Measurements from ENCODE around the gene ADCY3.
A peak's percentile ranks its signal among the peaks of the same experiment; 100 is the strongest.

The ADCY3 gene

DNA sequence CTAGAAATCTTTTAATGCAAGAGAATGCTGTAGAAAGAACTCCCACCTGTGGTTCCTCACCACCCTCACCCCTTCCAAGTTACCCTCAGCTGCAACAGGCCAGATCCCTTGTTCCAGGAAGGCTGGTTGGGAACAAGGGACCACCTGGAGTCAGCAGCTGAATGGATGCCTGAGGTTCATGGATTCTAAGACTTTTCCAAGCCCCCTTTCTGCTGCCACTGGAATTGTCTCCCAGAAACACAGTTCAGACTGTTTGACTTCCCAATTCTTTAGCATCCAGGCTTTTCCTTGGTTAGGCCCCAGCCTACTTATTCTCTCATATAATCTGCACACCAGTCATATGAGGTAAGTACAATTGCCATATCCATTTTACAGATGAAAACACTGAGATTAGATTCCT, 8.0 kb upstream of the ADCY3 start:
- H3K4me3 ChIP-seq (ENCODE audit: low read length) = no peak overlapping the region
- no peak for DNase-seq (ENCODE audit: low read depth, low spot score)

GRCh38 chr2:24926602-24927252, 6.7 kb upstream of the ADCY3 start:
- no peak overlapping the region for H3K4me3 ChIP-seq (ENCODE audit: low read length)
- DNase-seq (ENCODE audit: low read depth, low spot score) = no peak

- no peak for DNase-seq (ENCODE audit: low read depth, low spot score)
Measured at GRCh38 chr2:24926220-24926601, 6.2 kb upstream of the ADCY3 start.

GRCh38 chr2:24925815-24926214, 5.8 kb upstream of the ADCY3 start:
- no peak overlapping the region for H3K4me3 ChIP-seq (ENCODE audit: low read length)
- DNase-seq (ENCODE audit: low read depth, low spot score) = no peak

More at GRCh38 chr2:24926220-24926601, 6.2 kb upstream of the ADCY3 start:
- no peak overlapping the region for H3K4me3 ChIP-seq (ENCODE audit: low read length)

DNA sequence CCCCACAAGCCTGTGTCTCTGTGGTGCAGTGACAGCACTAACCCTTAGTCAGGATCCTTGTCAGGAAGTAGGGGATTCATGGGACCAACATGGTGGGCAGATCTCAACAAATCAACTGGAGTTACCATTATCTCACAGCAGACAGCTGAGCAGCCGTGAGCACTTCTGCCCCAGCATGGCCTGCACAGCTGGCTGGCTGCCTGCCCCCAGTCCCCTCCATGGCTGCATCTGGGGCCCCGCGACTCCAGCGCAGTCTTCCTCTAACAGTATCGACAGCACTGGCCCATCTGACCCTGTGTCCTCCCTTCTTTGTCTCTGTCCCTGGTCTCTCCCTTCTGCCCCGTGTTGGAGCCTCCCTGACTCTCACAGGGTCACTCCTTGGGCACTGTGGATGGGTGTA, 4.7 kb upstream of the ADCY3 start:
- H3K4me3 ChIP-seq (ENCODE audit: low read length) = no peak overlapping the region
- DNase-seq (ENCODE audit: low read depth, low spot score) = no peak

DNA sequence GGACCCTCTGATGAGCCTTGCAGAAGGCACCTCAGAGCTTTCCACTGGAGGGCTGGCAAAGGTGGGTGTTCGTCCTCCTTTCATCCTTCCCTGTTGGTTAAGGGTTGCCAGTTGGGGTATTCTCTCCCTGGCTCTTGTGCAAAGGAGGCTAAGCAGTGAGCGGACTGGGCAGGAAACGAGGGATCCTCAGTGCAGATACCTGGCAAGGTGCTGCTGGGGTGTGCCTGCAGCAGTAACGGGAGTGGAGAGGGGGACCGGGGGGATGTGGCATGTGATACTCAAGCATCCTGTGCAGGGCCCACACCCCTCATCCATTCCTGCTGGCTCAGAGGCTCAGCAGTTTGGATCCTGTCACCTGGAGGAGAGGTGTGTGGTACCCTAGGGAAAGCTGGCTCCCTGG, 4.2 kb upstream of the ADCY3 start:
- no peak overlapping the region for H3K4me3 ChIP-seq (ENCODE audit: low read length)
- DNase-seq (ENCODE audit: low read depth, low spot score) = no peak

DNA sequence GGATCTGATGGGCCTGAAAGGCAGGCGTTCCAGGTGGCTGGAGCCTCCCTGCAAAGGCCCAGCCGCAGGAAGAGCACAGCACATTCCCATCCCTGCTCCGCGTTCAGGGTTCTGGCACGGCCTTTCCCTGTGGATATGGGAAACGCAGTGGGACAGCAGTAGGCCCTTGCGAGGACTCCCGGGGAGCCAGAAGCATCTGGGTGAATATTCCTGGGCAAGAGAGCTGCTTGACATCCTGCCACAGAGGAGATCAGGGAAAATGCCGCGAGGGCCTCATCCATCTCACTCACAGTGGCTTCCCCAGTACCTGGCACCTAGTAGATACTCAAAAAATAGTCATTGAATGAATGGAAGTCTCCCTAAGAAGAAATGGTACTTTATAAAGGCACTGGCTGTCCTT, 3.1 kb upstream of the ADCY3 start:
- no peak for DNase-seq (ENCODE audit: low read depth, low spot score)
- no peak overlapping the region for H3K4me3 ChIP-seq (ENCODE audit: low read length)

DNA sequence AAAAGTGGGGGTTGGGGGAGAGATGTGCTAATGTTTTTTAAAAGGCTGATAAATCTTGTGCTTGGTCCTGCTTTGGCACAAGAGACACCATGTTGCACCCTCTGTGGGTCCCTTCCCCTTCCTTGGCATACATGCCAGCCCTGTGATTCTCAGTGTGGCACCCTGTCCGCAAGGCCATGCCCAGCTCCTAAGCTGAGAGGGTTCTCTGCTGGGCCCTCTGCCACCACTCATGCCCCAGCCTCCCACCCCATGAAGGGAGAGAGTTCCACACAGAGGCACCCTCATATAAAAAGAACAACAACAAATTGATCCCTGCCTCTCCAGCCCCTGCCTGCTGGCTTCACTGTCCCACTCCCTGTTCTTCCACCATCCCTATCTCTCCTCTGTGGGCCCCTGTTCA, 2.5 kb upstream of the ADCY3 start:
- H3K4me3 ChIP-seq (ENCODE audit: low read length) = no peak overlapping the region
- DNase-seq (ENCODE audit: low read depth, low spot score) = no peak

DNA sequence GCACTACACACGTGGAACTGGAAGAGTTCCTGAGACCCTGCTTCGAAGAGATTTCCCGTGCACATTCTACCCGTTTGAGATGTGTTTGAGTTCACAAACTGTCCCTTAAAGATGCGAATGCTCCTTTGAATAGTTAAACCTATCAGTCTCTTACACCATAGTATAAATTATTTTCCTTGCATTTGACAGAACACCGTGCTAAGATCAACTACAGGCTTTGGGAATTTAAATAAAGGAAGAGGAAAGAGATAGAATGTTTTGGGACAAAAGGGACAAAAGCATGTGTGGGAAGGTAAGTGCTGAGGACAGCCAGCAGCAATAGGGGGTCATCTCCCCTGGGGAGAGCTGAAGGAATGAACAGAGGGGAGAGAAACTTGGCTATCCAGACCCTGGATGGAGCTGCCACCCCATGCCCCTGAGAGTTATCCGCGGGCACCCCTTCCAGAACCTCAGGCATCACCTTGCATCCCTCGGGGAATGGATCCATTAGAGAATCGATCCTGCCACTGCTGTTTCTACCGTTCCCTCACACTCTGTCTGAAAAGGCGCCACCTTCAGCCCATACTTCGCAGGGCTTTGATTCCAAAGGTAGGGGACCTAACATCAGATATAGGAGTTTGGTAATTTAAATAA, 888 bp upstream of the ADCY3 start:
- peak; percentile 27 for DNase-seq (ENCODE audit: low read depth, low spot score)

GRCh38 chr2:24919506-24920097, 435 bp downstream of the ADCY3 start:
- peak overlapping the region; percentile 55 for H3K4me3 ChIP-seq (ENCODE audit: low read length)
- no peak for DNase-seq (ENCODE audit: low read depth, low spot score)

More for the DNA sequence above, 888 bp upstream of the ADCY3 start:
- peak overlapping the region; percentile 59 for H3K4me3 ChIP-seq (ENCODE audit: low read length)

DNA sequence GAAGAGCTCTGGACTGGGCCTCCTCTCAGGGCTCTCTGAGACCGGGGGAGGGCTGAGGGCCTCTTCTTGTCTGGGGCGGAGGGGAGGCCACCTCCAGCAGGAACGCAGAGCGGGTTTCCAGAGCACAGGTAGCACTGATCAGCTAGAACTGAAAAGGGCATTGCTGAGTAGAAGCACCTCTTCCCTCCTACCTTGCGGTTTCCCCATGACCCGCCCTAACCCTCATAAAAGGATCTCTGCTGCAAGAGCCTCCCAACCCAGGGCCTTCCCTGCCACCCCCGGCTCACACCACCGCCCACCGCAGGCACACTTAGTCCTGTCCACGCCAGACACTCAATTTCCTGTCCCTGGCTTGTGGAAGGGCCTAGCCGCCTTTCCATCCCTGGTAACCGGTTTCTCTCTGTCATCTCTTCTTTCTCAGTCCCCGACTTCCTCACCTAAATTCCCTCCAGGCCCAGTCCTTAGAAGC, 966 bp downstream of the ADCY3 start:
- peak; percentile 67 for DNase-seq (ENCODE audit: low read depth, low spot score)
- peak overlapping the region; percentile 55 for H3K4me3 ChIP-seq (ENCODE audit: low read length)

DNA sequence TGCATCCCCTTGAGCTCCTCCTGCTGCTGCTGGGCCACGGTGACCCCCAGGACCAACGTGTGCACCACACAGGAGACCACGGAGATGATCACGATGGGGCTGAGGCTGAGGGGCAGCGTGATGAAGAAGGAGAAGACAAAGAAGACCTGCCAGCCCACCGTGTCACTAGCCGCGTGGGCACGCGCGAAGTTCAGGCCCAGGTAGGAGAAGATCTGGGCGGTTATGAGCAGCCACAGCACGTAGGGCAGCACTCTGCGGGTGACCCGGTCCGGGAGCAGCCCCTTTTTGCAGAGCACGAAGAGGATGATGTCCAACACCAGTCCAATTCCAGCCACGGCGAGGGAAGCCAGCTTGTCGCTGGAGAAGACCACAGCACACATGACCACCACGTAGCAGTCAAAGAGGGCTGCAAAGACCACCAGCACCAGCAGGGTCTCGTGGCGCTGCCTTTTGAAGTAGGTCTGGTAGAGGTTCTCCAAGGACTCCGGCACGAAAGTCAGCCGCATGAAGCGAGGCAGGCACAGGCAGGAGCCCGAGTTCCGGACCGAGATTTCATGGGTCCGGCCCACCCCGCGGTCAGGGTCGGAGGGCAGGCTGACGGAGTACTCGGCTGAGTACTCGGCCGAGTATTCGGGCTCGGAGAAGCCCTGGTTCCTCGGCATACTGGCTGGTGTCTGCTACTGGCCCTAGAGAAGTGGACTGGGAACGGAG, 1.6 kb downstream of the ADCY3 start:
- DNase-seq (ENCODE audit: low read depth, low spot score) = no peak
- H3K4me3 ChIP-seq (ENCODE audit: low read length) = peak overlapping the region; percentile 55

- no peak overlapping the region for H3K4me3 ChIP-seq (ENCODE audit: low read length)
- DNase-seq (ENCODE audit: low read depth, low spot score) = no peak
Measured at GRCh38 chr2:24917731-24918325, 2.2 kb downstream of the ADCY3 start.

DNA sequence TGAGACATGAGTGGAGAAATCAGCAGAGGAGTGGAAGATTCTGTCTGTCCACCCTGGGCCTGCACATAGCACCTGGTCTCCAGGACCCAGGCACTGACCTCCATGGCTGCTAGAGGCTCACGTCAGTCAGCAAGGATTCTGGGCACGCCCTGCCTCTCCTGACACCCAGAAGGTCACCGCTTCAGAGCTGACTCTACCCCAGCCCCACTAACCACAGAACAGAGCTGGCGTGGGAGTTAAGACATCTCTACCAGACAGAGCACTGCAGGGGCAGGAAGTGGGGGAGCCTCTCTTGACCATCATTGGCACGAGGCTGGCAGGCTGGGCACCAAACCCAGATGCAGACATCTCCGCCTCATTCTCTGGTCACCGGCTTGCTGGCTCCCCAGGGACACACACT, 3.0 kb downstream of the ADCY3 start:
- no peak overlapping the region for H3K4me3 ChIP-seq (ENCODE audit: low read length)
- no peak for DNase-seq (ENCODE audit: low read depth, low spot score)

GRCh38 chr2:24915796-24916195, 4.2 kb downstream of the ADCY3 start:
- no peak overlapping the region for H3K4me3 ChIP-seq (ENCODE audit: low read length)
- DNase-seq (ENCODE audit: low read depth, low spot score) = no peak

- no peak overlapping the region for H3K4me3 ChIP-seq (ENCODE audit: low read length)
- no peak for DNase-seq (ENCODE audit: low read depth, low spot score)
Measured at GRCh38 chr2:24915175-24915574, 4.9 kb downstream of the ADCY3 start.

GRCh38 chr2:24914713-24915112, 5.3 kb downstream of the ADCY3 start:
- DNase-seq (ENCODE audit: low read depth, low spot score) = no peak
- no peak overlapping the region for H3K4me3 ChIP-seq (ENCODE audit: low read length)

- H3K4me3 ChIP-seq (ENCODE audit: low read length) = no peak overlapping the region
- DNase-seq (ENCODE audit: low read depth, low spot score) = no peak
Measured at GRCh38 chr2:24913911-24914310, 6.1 kb downstream of the ADCY3 start.

- no peak for DNase-seq (ENCODE audit: low read depth, low spot score)
- H3K4me3 ChIP-seq (ENCODE audit: low read length) = no peak overlapping the region
Measured at GRCh38 chr2:24912986-24913385, 7.1 kb downstream of the ADCY3 start.

- DNase-seq (ENCODE audit: low read depth, low spot score) = no peak
- H3K4me3 ChIP-seq (ENCODE audit: low read length) = no peak overlapping the region
Measured at GRCh38 chr2:24912523-24912922, 7.5 kb downstream of the ADCY3 start.
